ENCODE data around the gene STX11.

Gene STX11

DNA sequence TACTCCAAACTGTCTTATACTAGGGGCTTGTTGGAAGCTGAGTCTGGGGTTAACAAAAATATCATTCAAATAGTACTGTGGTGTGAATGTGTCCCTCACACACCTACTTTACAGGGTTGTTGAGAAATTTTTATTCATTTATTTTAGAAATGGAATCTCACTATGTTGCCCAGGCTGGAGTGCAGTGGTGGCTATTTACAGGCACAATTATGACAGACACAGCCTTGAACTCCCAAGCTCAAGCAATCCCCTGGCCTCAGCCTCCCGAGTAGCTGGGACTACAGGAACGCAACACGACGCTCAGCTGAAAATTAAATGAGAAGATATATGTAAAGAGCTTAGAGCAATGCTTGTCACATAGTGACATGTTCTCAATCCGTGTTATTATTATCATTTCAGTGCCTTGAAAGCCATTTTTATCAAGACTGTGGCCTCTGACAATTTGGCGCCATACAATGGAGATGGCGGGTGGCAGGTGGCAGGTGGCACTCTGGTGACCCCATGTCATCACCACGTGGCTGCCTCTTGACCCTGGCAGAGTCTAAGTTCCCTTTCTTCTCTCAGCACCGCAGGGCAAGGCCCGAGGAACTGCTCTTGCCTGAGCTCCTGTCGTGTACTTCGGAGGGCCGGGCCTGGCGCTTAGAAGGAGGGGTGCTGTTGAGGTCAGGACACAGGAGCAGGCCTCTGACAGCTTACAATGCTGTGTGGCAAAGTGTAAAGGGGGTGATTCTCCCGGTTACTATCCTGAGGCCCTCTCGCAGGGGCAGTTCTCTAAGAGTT lies 64.5 kb downstream of the STX11 start:
- DNase-seq (ENCODE audit: low read depth in 2 of 2): no peak

DNA sequence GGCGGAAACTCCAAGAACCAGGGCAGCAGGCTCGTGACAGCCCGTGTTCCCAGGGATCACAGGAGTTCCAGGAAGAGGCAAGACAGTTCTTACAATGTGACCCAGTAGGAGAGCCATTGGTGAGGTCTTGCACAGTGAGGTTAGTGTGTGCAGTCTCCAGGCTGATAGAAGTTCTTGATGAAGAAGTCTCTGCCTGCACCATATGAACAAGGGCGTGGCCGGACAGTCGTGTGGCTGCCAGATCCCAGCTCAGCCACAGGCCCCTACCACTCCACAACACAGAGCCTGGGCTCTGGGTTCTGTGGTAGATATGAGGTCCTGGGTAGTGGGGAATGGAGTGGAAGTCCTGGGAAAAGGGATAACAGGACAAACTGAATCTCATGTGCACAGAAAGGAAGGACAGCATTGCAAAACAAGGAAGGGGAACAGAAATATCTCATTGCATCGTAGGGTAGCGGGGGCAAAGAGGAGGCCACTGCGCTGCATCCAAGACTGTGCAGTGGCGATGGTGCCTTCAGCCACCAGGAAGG lies 65.2 kb downstream of the STX11 start:
- peak in 1 of 2 donors; percentile 14 for DNase-seq (ENCODE audit: low read depth in 2 of 2)

DNA sequence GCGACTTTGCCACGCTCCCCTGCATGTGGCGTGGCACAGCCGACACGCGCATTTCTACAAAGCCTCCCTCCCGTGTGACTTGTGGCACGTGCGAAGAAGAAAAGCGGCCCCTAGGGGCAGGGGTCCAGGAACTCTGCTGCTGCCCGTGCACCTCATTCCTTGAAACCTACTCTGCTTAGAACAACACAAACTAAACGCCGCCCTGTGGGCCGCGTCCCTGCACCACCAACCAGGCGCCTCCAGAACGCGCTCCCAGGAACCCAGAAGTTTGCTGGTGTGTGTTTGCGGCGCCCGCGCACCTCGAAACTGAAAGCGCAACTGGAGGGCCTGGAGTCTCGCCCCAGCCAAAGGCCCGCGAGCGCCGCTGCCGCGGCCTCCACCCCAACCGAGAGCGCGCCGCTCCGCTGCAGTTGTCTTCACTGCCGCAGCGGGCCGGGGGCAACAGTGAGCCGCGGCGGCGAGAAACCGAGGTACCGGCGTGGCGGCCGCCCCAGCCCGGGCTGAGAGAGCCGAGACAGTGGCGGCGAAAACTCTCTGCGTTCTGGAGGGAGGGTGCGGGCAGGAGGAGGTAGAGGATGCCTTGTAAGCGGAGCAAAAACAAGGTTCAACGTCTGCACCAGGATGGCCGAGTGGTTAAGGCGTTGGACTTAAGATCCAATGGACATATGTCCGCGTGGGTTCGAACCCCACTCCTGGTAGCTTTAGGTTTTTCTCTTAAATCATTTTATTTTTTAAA lies 65.8 kb downstream of the STX11 start:
- peak; percentile 86 to 89 for DNase-seq (ENCODE audit: low read depth in 2 of 2)

DNA sequence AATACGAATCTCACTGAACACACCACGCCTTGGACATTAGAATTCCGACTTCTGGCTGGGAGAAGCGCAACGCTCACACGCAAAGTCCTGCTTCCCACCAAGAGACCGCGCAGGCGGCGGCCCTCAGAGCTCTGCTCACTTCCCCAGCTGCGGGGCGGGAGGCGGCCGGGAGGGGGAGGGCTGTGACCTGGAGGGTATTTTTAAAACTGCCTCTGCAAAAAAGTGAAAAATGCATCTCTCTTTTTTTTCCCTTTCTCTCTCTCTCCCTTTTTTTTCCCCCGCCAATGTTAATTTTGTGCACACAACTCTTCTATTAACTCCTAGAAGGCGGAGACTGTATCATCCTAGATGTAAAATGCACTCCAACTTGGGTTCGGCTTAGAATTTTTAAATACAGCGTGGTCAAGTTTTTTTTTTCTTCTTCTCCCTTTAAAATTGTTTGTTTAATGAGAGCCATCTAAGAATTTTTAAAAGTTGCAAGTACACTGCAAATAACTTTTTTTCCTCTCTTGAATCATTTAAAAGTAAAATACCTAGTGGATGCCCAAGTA lies 66.4 kb downstream of the STX11 start:
- DNase-seq (ENCODE audit: low read depth in 2 of 2): no peak

DNA sequence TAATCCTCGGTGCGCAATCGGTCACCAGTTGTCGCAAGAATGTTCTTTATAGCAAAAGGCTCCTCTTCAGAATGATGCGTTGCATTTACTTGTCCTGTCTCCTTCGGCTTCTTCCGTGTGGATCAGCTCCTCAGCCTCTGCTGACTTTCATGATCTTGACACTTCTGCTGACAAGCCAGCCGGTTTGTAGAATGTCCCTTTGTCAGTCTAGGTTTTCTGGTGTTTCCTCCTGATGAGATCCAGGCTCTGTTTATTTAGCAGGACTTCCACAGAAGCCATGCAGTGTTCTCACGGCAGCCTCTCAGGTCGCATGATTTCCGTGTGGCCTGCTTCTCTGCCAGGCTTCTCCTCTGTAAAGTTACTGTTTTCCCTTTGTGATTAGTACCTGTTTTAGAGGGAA lies 66.9 kb downstream of the STX11 start:
- DNase-seq (ENCODE audit: low read depth in 2 of 2): no peak

DNA sequence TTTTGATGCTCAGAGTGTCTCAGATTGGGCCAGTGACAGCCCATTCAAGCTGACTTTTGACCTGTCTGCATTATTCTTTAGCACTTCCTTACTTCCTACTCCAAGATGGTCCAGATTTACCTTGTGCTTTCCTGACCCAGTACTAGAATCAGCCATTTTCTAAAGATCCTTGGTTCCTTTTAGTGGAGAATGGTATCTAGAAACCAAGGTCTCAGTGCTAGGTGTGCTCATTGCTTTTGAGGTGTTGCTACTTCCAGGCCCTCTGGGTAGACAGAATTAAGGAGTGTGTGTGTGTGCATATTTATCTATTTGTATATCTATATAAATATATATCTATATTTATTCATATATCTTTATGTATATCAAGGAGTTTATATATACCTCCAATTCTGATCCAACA lies 67.5 kb downstream of the STX11 start:
- no peak for DNase-seq (ENCODE audit: low read depth in 2 of 2)

DNA sequence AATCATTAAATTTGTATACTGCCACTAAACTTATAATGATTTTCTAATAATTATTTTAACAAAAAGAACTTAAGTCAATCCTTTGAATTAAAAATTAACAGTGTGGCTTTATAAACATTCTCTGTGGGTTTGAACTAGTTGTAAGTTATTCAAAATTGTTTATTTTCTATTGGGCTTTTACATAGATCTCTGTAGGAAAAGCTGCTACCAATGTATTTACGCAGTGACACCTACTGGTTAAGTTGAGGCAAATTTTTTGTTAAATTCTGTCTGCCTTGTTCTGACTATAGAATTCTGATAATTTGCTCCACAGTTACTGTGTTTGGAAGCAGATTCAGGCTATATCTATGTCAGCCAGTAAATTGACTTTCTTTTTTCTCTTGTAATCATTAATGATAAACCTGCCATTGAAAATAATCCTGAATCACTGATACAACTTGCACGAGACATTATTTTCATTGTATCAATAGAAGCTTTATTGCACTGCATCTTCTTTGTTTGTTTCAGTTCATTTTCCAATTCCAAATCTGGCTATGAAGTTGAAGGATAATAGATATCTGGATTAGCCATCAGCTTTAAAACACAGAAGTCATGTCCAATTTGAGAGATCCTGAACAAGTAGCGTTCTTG lies 68.9 kb downstream of the STX11 start:
- DNase-seq (ENCODE audit: low read depth in 2 of 2): no peak

DNA sequence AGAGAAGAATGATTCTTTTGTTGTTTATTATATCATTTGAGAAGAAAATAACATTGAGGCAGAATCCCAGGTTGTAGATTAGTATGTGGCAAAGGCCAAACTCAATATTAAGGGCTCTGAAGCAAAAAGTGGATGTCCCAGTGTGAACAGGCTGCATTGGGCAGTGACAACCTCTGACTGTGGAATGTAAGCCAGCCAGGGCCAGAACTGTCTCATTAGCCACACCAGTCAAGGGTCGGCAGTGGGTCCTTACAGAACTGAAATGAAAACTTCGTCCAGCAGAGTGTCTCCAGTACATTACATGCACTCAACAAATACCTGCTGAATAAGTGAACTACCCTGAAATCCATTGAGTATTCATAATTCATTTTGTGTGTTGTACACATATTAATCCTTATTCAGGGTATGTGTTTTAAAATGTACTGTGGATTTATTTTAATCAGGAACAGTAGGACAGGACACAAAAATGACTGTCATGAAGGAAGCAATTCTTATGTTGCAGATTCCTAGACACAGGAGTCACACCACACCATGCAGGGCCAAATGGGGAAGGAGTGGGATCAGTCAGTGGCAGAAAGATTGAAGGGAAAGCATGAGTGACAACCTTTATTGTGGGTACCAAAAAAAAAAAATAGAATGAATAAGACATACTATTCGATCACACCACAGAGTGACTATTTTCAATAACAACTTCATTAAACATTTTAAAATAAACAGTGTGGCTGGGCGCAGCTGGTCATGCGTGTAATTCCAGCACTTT lies 69.9 kb downstream of the STX11 start:
- no peak for DNase-seq (ENCODE audit: low read depth in 2 of 2)

DNA sequence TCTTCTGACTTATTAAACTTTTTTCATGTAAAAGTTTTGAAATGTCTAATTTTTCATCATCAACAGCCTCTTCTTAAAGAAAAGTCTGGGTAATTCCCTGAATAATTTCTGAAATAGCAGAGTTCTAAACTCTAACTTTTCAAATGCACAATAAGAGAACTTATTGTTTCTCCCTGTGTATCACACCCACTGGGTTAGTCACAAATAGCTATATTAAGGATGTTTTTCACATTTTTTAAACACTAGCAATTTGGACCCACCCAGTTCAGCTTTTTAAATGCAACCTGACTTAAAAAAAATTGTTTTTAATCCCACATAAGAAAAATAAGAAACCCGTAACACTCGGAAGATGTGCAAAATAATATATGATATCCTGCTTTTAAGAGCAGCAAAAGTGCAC lies 73.4 kb downstream of the STX11 start:
- DNase-seq (ENCODE audit: low read depth in 2 of 2): no peak

DNA sequence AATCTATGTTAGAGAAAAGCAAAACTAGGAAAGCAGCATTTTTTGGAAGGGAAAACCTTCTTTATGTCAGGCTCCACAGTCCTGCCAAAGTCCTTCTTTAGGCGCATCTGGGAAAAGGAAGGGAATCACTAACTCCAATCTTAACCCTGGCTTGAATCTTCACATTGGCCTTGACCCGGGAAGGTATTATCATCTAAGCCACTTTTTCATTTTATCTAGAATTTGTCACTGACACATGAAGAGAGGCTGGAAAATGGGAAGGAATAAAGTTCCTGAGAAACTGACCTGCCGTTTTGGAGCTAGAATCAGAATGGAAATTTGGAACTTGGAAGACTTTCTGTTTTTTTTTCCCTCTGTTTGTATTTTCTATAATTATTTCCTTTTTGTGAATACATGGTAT lies 81.4 kb downstream of the STX11 start:
- DNase-seq (ENCODE audit: low read depth in 2 of 2): no peak

DNA sequence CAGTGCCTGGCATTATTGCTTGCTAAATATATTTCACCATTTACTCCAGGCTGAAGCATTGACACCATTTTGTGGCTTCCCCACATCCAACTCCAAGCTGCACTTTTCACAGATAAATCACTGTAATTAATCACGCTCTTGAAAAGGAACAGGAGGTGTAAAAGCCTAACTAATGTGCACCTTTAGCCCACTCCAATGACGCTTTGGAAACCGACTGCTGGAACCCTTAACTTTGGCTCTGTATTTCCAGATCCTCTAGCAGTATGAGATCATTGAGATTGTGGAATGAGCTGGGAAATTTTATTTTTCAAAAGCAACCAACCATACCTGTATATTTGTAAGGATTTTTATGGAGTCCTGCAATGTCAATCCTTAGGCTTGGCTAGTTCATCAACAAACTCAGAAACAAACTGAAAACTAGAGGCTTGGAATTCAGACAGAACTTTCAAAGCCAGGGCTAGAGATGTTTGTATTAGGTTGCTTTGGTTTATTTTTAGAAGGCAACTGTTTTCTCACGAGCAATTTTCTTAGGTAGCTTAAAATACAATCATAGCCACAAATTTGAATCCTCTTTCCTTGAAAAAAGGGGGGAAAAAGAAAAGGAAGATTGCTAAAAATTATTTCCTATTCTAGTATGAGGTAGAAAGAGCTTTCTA lies 82.0 kb downstream of the STX11 start:
- no peak for DNase-seq (ENCODE audit: low read depth in 2 of 2)

DNA sequence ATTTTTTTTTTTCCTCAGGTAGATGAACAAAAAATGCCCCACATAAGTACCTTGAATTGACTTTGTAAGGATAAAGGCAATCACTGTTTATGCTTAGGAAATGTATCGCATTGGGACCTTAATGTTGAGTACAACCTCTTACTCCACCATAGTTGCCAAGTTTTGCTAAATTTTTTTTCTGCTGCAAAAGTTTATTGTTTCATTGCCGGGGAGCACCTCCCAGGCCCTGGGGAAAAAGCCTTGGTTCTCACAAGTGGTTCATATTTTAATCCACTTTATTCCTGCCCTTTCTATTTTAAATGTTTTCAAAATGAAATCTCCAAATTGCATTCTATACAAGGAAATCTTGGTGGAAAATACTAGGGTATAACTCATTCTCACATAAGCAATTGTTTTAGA lies 82.5 kb downstream of the STX11 start:
- DNase-seq (ENCODE audit: low read depth in 2 of 2): no peak

DNA sequence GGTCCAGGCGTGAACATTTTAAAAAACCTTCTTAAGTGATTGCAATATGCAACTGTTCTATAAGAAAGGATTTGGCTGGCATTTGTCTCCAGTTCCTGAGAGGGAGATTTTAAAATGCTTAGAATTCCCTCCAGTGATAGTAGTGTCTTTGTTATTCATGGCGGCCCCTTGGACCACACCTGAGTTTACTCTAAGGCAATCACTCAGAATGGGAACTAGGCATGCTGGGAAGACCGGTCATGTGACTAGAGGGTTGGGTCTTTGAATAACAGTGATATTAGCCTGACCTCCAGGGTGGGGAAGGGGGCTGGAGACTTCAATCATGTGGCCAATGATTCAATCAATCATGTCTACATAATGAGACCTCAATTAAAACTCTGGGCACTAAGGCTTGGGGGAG lies 84.1 kb downstream of the STX11 start:
- no peak for DNase-seq (ENCODE audit: low read depth in 2 of 2)

DNA sequence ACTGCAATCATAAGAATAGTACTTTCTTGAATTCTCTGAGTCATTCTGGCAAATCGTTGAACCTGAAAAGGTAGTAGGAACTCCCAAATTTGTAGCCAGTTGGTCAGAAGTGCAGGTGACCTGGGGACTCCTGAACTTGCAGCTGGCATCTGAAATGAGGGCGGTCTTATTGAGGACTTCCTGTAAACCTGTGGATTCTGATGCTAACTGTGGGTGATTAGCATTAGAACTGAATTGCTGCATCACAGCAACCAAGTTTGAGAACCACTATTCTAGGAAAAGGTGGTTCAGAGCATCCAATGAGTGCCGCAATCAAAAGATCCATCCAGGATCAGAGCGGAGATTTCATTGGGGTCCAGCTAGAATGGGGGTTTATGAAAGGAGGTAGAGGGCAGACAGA lies 84.6 kb downstream of the STX11 start:
- no peak for DNase-seq (ENCODE audit: low read depth in 2 of 2)

All from stimulated activated CD4-positive, alpha-beta T cell treated with anti-CD3 and anti-CD28 coated beads, Interleukin-4, amount 100 ng/mL, for 48 hours (primary cell).